SKM-1 (cell line): Measurements from ENCODE around the gene SMPD2.

ENCODE experiments used
- DNase-seq: peaks from one replicate; lab custom pipeline; 2025; ENCODE audit not compliant: unreplicated experiment; lab: John Stamatoyannopoulos, UW

SMPD2 gene

GRCh38 chr6:109440331-109441068 is at the start of gene SMPD2, which contains the start of gene PPIL6:
Gene SMPD2 (plus strand): TSS chr6:109440724. CDS start chr6:109441122, 398 bp downstream.
Gene PPIL6 (minus strand): TSS chr6:109440628. CDS start chr6:109440590, 38 bp downstream.
- DNase-seq: peak; percentile 59

- no peak for DNase-seq
Measured at GRCh38 chr6:109393157-109393885, 47.2 kb upstream of the SMPD2 start.

GRCh38 chr6:109393886-109394281 is 46.6 kb upstream of the SMPD2 start:
- no peak for DNase-seq

- no peak for DNase-seq
Measured at GRCh38 chr6:109396046-109396718, 44.3 kb upstream of the SMPD2 start.

- peak; percentile 25 for DNase-seq
Measured at GRCh38 chr6:109397020-109397419, 43.5 kb upstream of the SMPD2 start.

GRCh38 chr6:109406196-109406595 is 34.3 kb upstream of the SMPD2 start:
- DNase-seq: no peak

GRCh38 chr6:109411034-109411433 is 29.5 kb upstream of the SMPD2 start:
- no peak for DNase-seq

GRCh38 chr6:109417646-109418045 is 22.9 kb upstream of the SMPD2 start:
- no peak for DNase-seq

GRCh38 chr6:109420751-109421150 is 19.8 kb upstream of the SMPD2 start:
- no peak for DNase-seq

- no peak for DNase-seq
Measured at GRCh38 chr6:109421184-109421583, 19.3 kb upstream of the SMPD2 start.

- no peak for DNase-seq
Measured at GRCh38 chr6:109424946-109425345, 15.6 kb upstream of the SMPD2 start.

GRCh38 chr6:109428889-109429477 is 11.5 kb upstream of the SMPD2 start:
- no peak for DNase-seq

GRCh38 chr6:109429496-109429895 is 11.0 kb upstream of the SMPD2 start:
- DNase-seq: no peak

GRCh38 chr6:109434456-109434855 is 6.1 kb upstream of the SMPD2 start:
- no peak for DNase-seq

- DNase-seq: no peak
Measured at GRCh38 chr6:109436041-109436440, 4.5 kb upstream of the SMPD2 start.

- no peak for DNase-seq
Measured at GRCh38 chr6:109441069-109441816, 719 bp downstream of the SMPD2 start.

- DNase-seq: no peak
Measured at GRCh38 chr6:109442393-109442924, 1.9 kb downstream of the SMPD2 start.

GRCh38 chr6:109443425-109443950 is 3.0 kb downstream of the SMPD2 start:
- no peak for DNase-seq

GRCh38 chr6:109445382-109445781 is 4.9 kb downstream of the SMPD2 start:
- DNase-seq: no peak

GRCh38 chr6:109446072-109446471 is 5.5 kb downstream of the SMPD2 start:
- DNase-seq: no peak
